Hepatocyte (in vitro differentiated cells): ENCODE results near the gene MUC5AC. TPM values are rescaled to one million over a fixed set of nuclear protein-coding genes. Genes with fewer than 3 reads are reported as not detected.

ENCODE experiments used
- DNase-seq: peaks from one replicate; pipeline ENCODE4 v3.0.0-alpha.2; 2016; ENCODE audit warnings: low spot score
- H2AFZ ChIP-seq: fragments of 200-600 bp; sonication (generic); 2 replicates; pipeline ENCODE4 v1.6.0; 2016; ENCODE audit warnings: antibody characterized with exemption, mild to moderate bottlenecking
- H3K27ac ChIP-seq: fragments of 200-600 bp; sonication (generic); 2 replicates; pipeline ENCODE4 v1.5.1; 2016; ENCODE audit warnings: mild to moderate bottlenecking
- H3K27me3 ChIP-seq: fragments of 200-600 bp; sonication (generic); 2 replicates; pipeline ENCODE4 v1.6.1; 2016
- H3K36me3 ChIP-seq: fragments of 200-600 bp; sonication (generic); replicated peaks from 2 replicates; pipeline ENCODE4 v1.5.1; 2016; ENCODE audit warnings: low read depth; ENCODE audit not compliant: insufficient read depth
- H3K4me1 ChIP-seq: fragments of 200-600 bp; sonication (generic); 2 replicates; pipeline ENCODE4 v1.5.1; 2016; ENCODE audit warnings: mild to moderate bottlenecking, moderate library complexity; ENCODE audit not compliant: insufficient read depth
- H3K4me2 ChIP-seq: fragments of 200-600 bp; sonication (generic); 2 replicates; pipeline ENCODE4 v1.6.0; 2016
- H3K4me3 ChIP-seq: fragments of 200-600 bp; sonication (generic); 2 replicates; pipeline ENCODE4 v1.5.1; 2016; ENCODE audit warnings: mild to moderate bottlenecking
- H3K79me2 ChIP-seq: fragments of 200-600 bp; sonication (generic); 2 replicates; pipeline ENCODE4 v1.6.0; 2017; ENCODE audit warnings: mild to moderate bottlenecking
- H3K9me2 ChIP-seq: fragments of 200-600 bp; sonication (generic); replicated peaks from 2 replicates; pipeline ENCODE4 v1.6.0; 2017; ENCODE audit warnings: mild to moderate bottlenecking; ENCODE audit not compliant: insufficient read depth
- H3K9me3 ChIP-seq: fragments of 200-600 bp; sonication (generic); 2 replicates; pipeline ENCODE4 v1.5.1; 2016; ENCODE audit warnings: low read depth, mild to moderate bottlenecking
- H4K20me1 ChIP-seq: fragments of 200-600 bp; sonication (generic); 2 replicates; pipeline ENCODE4 v1.6.0; 2016; ENCODE audit warnings: mild to moderate bottlenecking; ENCODE audit not compliant: insufficient read depth, poor library complexity, severe bottlenecking
- CTCF ChIP-seq: fragments of 200-600 bp; sonication (generic); IDR thresholded peaks from 2 replicates; pipeline ENCODE4 v1.5.1; 2016; ENCODE audit warnings: antibody characterized with exemption, mild to moderate bottlenecking; ENCODE audit not compliant: poor library complexity
- EZH2 ChIP-seq: fragments of 200-600 bp; sonication (generic); IDR thresholded peaks from 2 replicates; pipeline ENCODE4 v1.6.1; 2016; ENCODE audit warnings: antibody characterized with exemption, mild to moderate bottlenecking, borderline replicate concordance
- EZH2phosphoT487 ChIP-seq: fragments of 200-600 bp; sonication (generic); IDR thresholded peaks from one replicate; pipeline ENCODE4 v1.6.1; 2018; ENCODE audit warnings: antibody characterized with exemption, mild to moderate bottlenecking, low read depth, moderate library complexity; ENCODE audit not compliant: unreplicated experiment, severe bottlenecking
- WGBS: methylation state at CpG from one replicate; pipeline ENCODE4 v1.1.6; 2016; ENCODE audit warnings: low lambda C conversion rate; ENCODE audit errors: missing lambda C conversion rate; 5-methylcytosine and 5-hydroxymethylcytosine counted together
- polyA plus RNA-seq: library from polyadenylated mRNA; unstranded; fragments of >200 nt; fragmentation: Nextera tagmentation; extraction: Ambion mirVana; gene quantifications from 2 replicates; pipeline ENCODE4 v1.2.1, GENCODE V29; 2016
- total RNA-seq: library from RNA; depleted of rRNA; stranded (reverse); fragments of >200 nt; gene quantifications from 2 replicates; pipeline ENCODE4 v1.2.3, GENCODE V29; 2014

The MUC5AC gene
- total and polyA plus RNA-seq, 2 experiments from 2014 or later = 0.07 to 0.08 TPM

DNA sequence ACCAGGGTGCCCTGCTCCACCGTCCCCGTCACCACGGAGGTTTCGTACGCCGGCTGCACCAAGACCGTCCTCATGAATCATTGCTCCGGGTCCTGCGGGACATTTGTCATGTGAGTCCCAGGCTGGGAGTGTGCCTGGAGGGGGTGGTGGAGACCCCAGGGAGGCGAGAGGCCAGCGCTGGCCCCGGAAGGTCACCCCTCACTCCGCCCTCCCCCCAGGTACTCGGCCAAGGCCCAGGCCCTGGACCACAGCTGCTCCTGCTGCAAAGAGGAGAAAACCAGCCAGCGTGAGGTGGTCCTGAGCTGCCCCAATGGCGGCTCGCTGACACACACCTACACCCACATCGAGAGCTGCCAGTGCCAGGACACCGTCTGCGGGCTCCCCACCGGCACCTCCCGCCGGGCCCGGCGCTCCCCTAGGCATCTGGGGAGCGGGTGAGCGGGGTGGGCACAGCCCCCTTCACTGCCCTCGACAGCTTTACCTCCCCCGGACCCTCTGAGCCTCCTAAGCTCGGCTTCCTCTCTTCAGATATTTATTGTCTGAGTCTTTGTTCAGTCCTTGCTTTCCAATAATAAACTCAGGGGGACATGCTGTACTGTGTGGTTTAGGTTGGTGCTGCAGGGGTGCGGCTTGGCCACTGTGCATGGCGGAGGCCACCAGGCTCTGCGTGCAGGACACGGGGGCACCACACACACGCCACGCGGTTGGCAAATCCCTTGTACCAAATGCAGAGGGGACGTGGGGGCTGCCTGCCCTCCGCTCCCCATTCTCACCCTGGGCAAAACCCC lies 47.6 kb upstream of the MUC5AC start:
- H3K79me2 ChIP-seq = no peaks in the 10 kb centered on the region
- no peak overlapping the region for H2AFZ ChIP-seq
- no peaks in the 10 kb centered on the region for H3K4me1 ChIP-seq
- H3K4me2 ChIP-seq = no peak overlapping the region
- no peak overlapping the region for H3K4me3 ChIP-seq
- no peaks in the 10 kb centered on the region for H3K9me2 ChIP-seq
- H3K27me3 ChIP-seq = no peaks in the 10 kb centered on the region
- H4K20me1 ChIP-seq = no peaks in the 10 kb centered on the region
- 90% methylated on average over 26 of the region's 39 CpGs for WGBS
- H3K27ac ChIP-seq = no peak overlapping the region
- DNase-seq = no peak
- H3K9me3 ChIP-seq = no peaks in the 10 kb centered on the region
- H3K36me3 ChIP-seq = no peaks in the 10 kb centered on the region
- TF ChIP-seq EZH2 = no peak
- no peak for TF ChIP-seq CTCF
- TF ChIP-seq EZH2phosphoT487 = no peak

DNA sequence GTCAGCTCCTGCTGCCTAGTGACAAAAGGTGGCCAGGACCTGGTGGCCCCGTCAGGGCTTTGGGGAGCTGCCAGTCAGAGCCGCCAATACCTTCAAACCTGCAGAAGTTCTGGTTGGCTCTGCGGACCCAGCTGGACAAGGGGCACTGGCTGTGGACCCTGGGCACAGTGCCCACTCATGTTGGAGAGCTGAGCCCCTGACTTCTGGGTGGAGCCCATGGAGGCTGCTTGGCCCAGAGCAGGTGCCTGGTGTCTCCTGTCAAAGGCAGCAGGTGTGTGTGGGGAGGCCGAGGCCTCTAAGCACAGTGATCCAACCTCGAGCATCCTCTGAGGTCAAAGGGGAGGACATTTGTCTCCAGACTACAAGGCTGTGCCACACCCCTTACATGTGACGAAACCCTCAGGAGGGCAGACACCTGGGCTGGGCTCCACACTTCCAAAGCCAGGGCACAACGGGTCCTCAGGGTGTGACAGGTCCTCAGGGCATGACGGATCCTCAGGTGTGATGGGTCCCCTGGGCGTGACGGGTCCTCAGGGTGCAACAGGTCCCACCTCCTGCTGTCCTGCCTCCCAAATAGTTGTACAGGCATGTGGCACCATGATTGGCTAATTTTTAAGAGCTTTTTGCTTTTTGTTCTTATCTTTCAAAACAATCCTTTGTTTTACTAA lies 46.1 kb upstream of the MUC5AC start:
- H3K27me3 ChIP-seq = no peaks in the 10 kb centered on the region
- DNase-seq = no peak
- TF ChIP-seq EZH2 (no peak), CTCF (no peak), EZH2phosphoT487 (no peak)

DNA sequence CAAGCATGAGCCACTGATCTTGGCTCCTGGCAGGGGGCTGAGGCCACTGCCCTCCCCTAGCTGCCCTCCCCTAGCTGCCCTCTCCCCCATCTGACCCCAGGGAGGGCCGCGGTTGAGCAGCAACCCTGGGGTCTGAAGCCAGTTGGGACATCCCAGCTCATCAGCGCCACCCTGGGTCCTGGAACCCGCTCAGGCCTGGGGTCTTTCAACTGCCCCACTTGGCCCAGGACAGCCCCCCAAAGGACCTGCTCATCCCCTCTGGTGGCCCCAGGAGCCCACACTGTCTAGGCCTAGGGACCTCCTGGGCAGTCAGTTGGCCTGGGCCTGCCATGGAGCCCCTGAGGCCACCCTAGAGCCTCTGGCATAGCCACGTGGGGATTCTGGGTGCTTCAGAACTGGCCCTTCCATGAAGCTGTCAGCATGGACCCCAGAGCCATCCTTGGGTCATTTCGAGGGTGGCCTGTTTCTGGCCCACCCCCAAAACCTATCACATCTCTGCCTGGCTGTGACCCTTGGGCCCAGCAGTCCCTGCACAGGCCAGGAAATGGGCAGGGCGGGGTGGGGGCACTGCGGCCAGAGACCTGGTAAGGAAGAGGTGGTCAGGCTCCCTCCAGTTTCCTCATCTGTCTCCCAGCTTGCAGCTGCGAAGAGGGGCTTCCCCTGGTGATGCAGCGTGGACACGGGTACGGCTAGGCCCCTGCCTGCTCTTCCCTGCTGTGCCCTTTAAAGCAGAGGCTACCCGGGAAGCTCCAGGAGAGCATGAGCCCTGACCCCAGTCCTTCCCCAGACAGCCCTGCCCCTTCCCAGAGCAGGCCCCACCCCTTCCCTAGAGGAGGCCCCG lies 45.2 kb upstream of the MUC5AC start:
- Histone ChIP-seq H4K20me1 (no peaks in the 10 kb centered on the region), H3K4me3 (no peak overlapping the region), H3K36me3 (no peaks in the 10 kb centered on the region), H3K27me3 (no peaks in the 10 kb centered on the region), H3K79me2 (no peaks in the 10 kb centered on the region), H3K9me3 (no peaks in the 10 kb centered on the region), H2AFZ (no peak overlapping the region), H3K27ac (no peak overlapping the region), H3K4me1 (no peaks in the 10 kb centered on the region), H3K4me2 (no peak overlapping the region), H3K9me2 (no peaks in the 10 kb centered on the region)
- no peak for DNase-seq
- 95% methylated on average over 9 of the region's 14 CpGs for WGBS
- no peak for TF ChIP-seq EZH2phosphoT487
- TF ChIP-seq CTCF = no peak
- no peak for TF ChIP-seq EZH2

More for the DNA sequence above, 46.1 kb upstream of the MUC5AC start:
- Histone ChIP-seq H3K27ac (no peak overlapping the region), H2AFZ (no peak overlapping the region), H4K20me1 (no peaks in the 10 kb centered on the region), H3K4me1 (no peaks in the 10 kb centered on the region), H3K9me3 (no peaks in the 10 kb centered on the region), H3K9me2 (no peaks in the 10 kb centered on the region), H3K36me3 (no peaks in the 10 kb centered on the region), H3K4me3 (no peak overlapping the region), H3K79me2 (no peaks in the 10 kb centered on the region), H3K4me2 (no peak overlapping the region)
- WGBS = 89% methylated on average over 10 of the region's 10 CpGs
